NCI-H1436 treated with DMSO at 0.1 percent for 48 hours (cell line): ENCODE measurements around the gene GNA12.

Source experiments
- DNase-seq: peaks from one replicate; lab custom pipeline; 2025; lab: John Stamatoyannopoulos, UW

Gene GNA12

GRCh38 chr7:2814946-2815874 is 28.9 kb downstream of the GNA12 start:
- no peak for DNase-seq

- DNase-seq: no peak
Measured at GRCh38 chr7:2814186-2814945, 29.7 kb downstream of the GNA12 start.

GRCh38 chr7:2813350-2814185 is 30.5 kb downstream of the GNA12 start:
- no peak for DNase-seq

- DNase-seq: no peak
Measured at GRCh38 chr7:2812831-2813230, 31.3 kb downstream of the GNA12 start.

GRCh38 chr7:2812114-2812487 is 32.0 kb downstream of the GNA12 start:
- no peak for DNase-seq

- no peak for DNase-seq
Measured at GRCh38 chr7:2811476-2812113, 32.5 kb downstream of the GNA12 start.

GRCh38 chr7:2810682-2811415 is 33.3 kb downstream of the GNA12 start:
- DNase-seq: no peak

GRCh38 chr7:2809903-2810625 is 34.0 kb downstream of the GNA12 start:
- DNase-seq: no peak

- DNase-seq: no peak
Measured at GRCh38 chr7:2808891-2809665, 35.0 kb downstream of the GNA12 start.

GRCh38 chr7:2807845-2808772 is 36.0 kb downstream of the GNA12 start:
- DNase-seq: no peak

GRCh38 chr7:2807460-2807844 is 36.7 kb downstream of the GNA12 start:
- no peak for DNase-seq

GRCh38 chr7:2806571-2806970 is 37.5 kb downstream of the GNA12 start:
- no peak for DNase-seq

- no peak for DNase-seq
Measured at GRCh38 chr7:2805213-2805944, 38.7 kb downstream of the GNA12 start.

GRCh38 chr7:2804227-2804763 is 39.8 kb downstream of the GNA12 start:
- DNase-seq: no peak

- DNase-seq: no peak
Measured at GRCh38 chr7:2803755-2804154, 40.4 kb downstream of the GNA12 start.

GRCh38 chr7:2803342-2803692 is 40.8 kb downstream of the GNA12 start:
- DNase-seq: no peak

- DNase-seq: no peak
Measured at GRCh38 chr7:2802504-2803341, 41.4 kb downstream of the GNA12 start.
